SK-N-SH (cell line): ENCODE measurements around the gene SELENOP. TPM values are rescaled to one million over a fixed set of nuclear protein-coding genes. Genes with fewer than 3 reads are reported as not detected.

Experiments
- CTCF ChIA-PET: fragments of 300-600, 350-600 bp; formaldehyde crosslinking; extraction: SDS; loops from one replicate; lab custom pipeline; 2021; lab: Yijun Ruan, JAX
- POLR2A ChIA-PET: fragments of 350-600 bp; sonication (Branson Sonifier 250); formaldehyde crosslinking; extraction: SDS; loops from one replicate; lab custom pipeline; 2020; ENCODE audit warnings: antibody characterized with exemption, inconsistent platforms; lab: Yijun Ruan, JAX
- DNase-seq: peaks from one replicate; pipeline ENCODE4 v3.0.0; 2012
- H2AFZ ChIP-seq: fragments of 200-600 bp; sonication (generic); 2 replicates; pipeline ENCODE4 v1.8.1; 2016; ENCODE audit warnings: antibody characterized with exemption, mild to moderate bottlenecking, low read depth
- H3F3A ChIP-seq: fragments of 200-600 bp; sonication (generic); replicated peaks from 2 replicates; pipeline ENCODE3; 2016; ENCODE audit warnings: antibody characterized with exemption, mild to moderate bottlenecking; ENCODE audit not compliant: insufficient read depth
- H3K27ac ChIP-seq, 2 experiments: fragments of 200-500 bp in 1 of 2; fragments of 200-600 bp in 1 of 2; sonication (Bioruptor generic) in 1 of 2; sonication (generic), shearing (Covaris generic) in 1 of 2; 2 replicates each; pipeline versions ENCODE4 v1.5.1 to v1.6.1; 2014 to 2016; ENCODE audit warnings: low read depth in 2 of 2, inconsistent platforms in 1 of 2, low read length in 1 of 2, mild to moderate bottlenecking in 1 of 2, mixed read lengths in 1 of 2
- H3K27me3 ChIP-seq: fragments of 200-600 bp; sonication (generic), shearing (Covaris generic); 2 replicates; pipeline ENCODE4 v1.6.1; 2016; ENCODE audit warnings: mixed run types; ENCODE audit not compliant: insufficient read depth
- H3K36me3 ChIP-seq, 2 experiments: fragments of 200-500 bp in 1 of 2; fragments of 200-600 bp in 1 of 2; sonication (Bioruptor generic) in 1 of 2; sonication (generic) in 1 of 2; replicated peaks in 1 of 2; 2 replicates each; pipeline versions ENCODE3 to v1.5.1; 2014 to 2016; ENCODE audit warnings: low read length in 1 of 2, mild to moderate bottlenecking in 1 of 2; ENCODE audit not compliant: insufficient read depth in 2 of 2, control insufficient read depth in 1 of 2
- H3K4me1 ChIP-seq, 2 experiments: fragments of 200-500 bp in 1 of 2; fragments of 200-600 bp in 1 of 2; sonication (Bioruptor generic) in 1 of 2; sonication (generic), shearing (Covaris generic) in 1 of 2; 2 replicates each; pipeline versions ENCODE4 v1.5.1 to v1.6.1; 2014 to 2016; ENCODE audit warnings: low read depth in 1 of 2, low read length in 1 of 2, mixed run types in 1 of 2; ENCODE audit not compliant: insufficient read depth in 2 of 2, control insufficient read depth in 1 of 2
- H3K4me2 ChIP-seq: fragments of 200-600 bp; sonication (generic), shearing (Covaris generic); 2 replicates; pipeline ENCODE4 v1.6.1; 2017; ENCODE audit warnings: mixed run types
- H3K4me3 ChIP-seq, 2 experiments: fragments of 200-500 bp in 1 of 2; fragments of 200-600 bp in 1 of 2; sonication (Bioruptor generic) in 1 of 2; sonication (generic), shearing (Covaris generic) in 1 of 2; 2 replicates each; pipeline versions ENCODE4 v1.5.1 to v1.8.1; 2014 to 2016; ENCODE audit warnings: low read depth in 2 of 2, inconsistent platforms in 1 of 2, low read length in 1 of 2, mild to moderate bottlenecking in 1 of 2, mixed read lengths in 1 of 2, moderate library complexity in 1 of 2
- H3K79me2 ChIP-seq: fragments of 200-600 bp; sonication (generic); 2 replicates; pipeline ENCODE4 v1.8.1; 2017; ENCODE audit warnings: mild to moderate bottlenecking; ENCODE audit not compliant: insufficient read depth
- H3K9ac ChIP-seq: fragments of 200-600 bp; sonication (generic); 2 replicates; pipeline ENCODE4 v1.6.1; 2017; ENCODE audit warnings: mixed run types
- H3K9me2 ChIP-seq: fragments of 200-600 bp; sonication (generic); 2 replicates; pipeline ENCODE4 v1.6.1; 2017; ENCODE audit warnings: mixed run types
- H3K9me3 ChIP-seq: fragments of 200-600 bp; sonication (generic); 2 replicates; pipeline ENCODE4 v1.6.1; 2017; ENCODE audit warnings: mixed run types, mild to moderate bottlenecking, moderate library complexity
- H4K20me1 ChIP-seq: fragments of 200-600 bp; sonication (generic); 2 replicates; pipeline ENCODE4 v1.6.1; 2017; ENCODE audit warnings: mild to moderate bottlenecking, mixed run types; ENCODE audit not compliant: insufficient read depth
- ELF1 ChIP-seq: IDR thresholded peaks from 2 replicates; pipeline ENCODE4 v1.4.0; 2012
- EP300 ChIP-seq, 2 experiments: IDR thresholded peaks; 2 replicates each; pipeline versions ENCODE4 v1.4.0 to v1.6.1; 2012; ENCODE audit warnings: borderline replicate concordance in 1 of 2, low read depth in 1 of 2, low read length in 1 of 2
- FOSL2 ChIP-seq: IDR thresholded peaks from 2 replicates; pipeline ENCODE4 v1.4.0; 2012; ENCODE audit warnings: low read depth, mild to moderate bottlenecking, moderate library complexity, borderline replicate concordance
- FOXJ3 ChIP-seq: sonication (generic); formaldehyde crosslinking; IDR thresholded peaks from 2 replicates; pipeline ENCODE4 v1.5.1; 2020; ENCODE audit warnings: mild to moderate bottlenecking, missing genetic modification reagents
- FOXM1 ChIP-seq: IDR thresholded peaks from 2 replicates; pipeline ENCODE4 v1.4.0; 2012; ENCODE audit warnings: low read depth, mild to moderate bottlenecking
- GABPA ChIP-seq: IDR thresholded peaks from 2 replicates; pipeline ENCODE4 v1.4.0; 2012; ENCODE audit warnings: low read depth, mild to moderate bottlenecking
- MAX ChIP-seq: IDR thresholded peaks from 2 replicates; pipeline ENCODE4 v1.4.0; 2012; ENCODE audit warnings: low read depth
- MEF2A ChIP-seq: IDR thresholded peaks from 2 replicates; pipeline ENCODE4 v1.4.0; 2012; ENCODE audit warnings: low read depth, borderline replicate concordance
- MXI1 ChIP-seq: IDR thresholded peaks from 2 replicates; pipeline ENCODE4 v1.6.1; 2012; ENCODE audit warnings: mild to moderate bottlenecking, low read depth, low read length, improper control_type of control experiment
- POLR2AphosphoS5 ChIP-seq: IDR thresholded peaks from 2 replicates; pipeline ENCODE4 v1.6.1; 2012; ENCODE audit warnings: low read depth, low read length
- RCOR1 ChIP-seq: fragments of 150-350 bp; IDR thresholded peaks from 2 replicates; pipeline ENCODE4 v1.6.1; 2017; ENCODE audit warnings: antibody characterized with exemption, low read length
- RXRA ChIP-seq: IDR thresholded peaks from 2 replicates; pipeline ENCODE4 v1.4.0; 2012; ENCODE audit warnings: low read depth, mild to moderate bottlenecking, borderline replicate concordance
- SMC3 ChIP-seq: IDR thresholded peaks from 2 replicates; pipeline ENCODE4 v1.6.1; 2012; ENCODE audit warnings: low read depth, low read length, improper control_type of control experiment
- TCF12 ChIP-seq: IDR thresholded peaks from 2 replicates; pipeline ENCODE4 v1.4.0; 2012
- YY1 ChIP-seq: IDR thresholded peaks from 2 replicates; pipeline ENCODE4 v1.4.0; 2012; ENCODE audit warnings: low read depth, mild to moderate bottlenecking
- WGBS: methylation state at CpG from one replicate; pipeline ENCODE4 v1.1.6; 2017; ENCODE audit warnings: low lambda C conversion rate; 5-methylcytosine and 5-hydroxymethylcytosine counted together
- polyA plus RNA-seq, 3 experiments: library from polyadenylated mRNA; depleted of rRNA; stranded (reverse); fragments of >200 nt; gene quantifications; 2 replicates each; pipeline ENCODE4 v1.2.3, GENCODE V29; 2012
- TF ChIP-seq, protein P1 (sequence below): fragments of 200-600 bp; sonication (generic); IDR thresholded peaks from 2 replicates; pipeline ENCODE4 v1.6.1; 2017; ENCODE audit warnings: antibody characterized with exemption, mild to moderate bottlenecking, moderate library complexity
- TF ChIP-seq, protein P2 (sequence below): IDR thresholded peaks from 2 replicates; pipeline ENCODE4 v1.4.0; 2012; ENCODE audit warnings: low read depth, borderline replicate concordance

SELENOP gene
- polyA plus RNA-seq, 1 of the 3 experiments (the other 2 are of a cell fraction), result 0.08 TPM

GRCh38 chr5:42801516-42802166 is 10.1 kb downstream of the SELENOP start (continued):
- TF ChIP-seq GABPA, result no peak
- TF ChIP-seq MXI1, result no peak
- TF ChIP-seq ELF1, result no peak
- no peak for TF ChIP-seq TCF12
- TF ChIP-seq FOSL2, result no peak

- H2AFZ ChIP-seq, result no peak overlapping the region
- no peaks in the 10 kb centered on the region for H4K20me1 ChIP-seq
- H3K4me2 ChIP-seq, result no peak overlapping the region
- no peaks in the 10 kb centered on the region for H3K9me3 ChIP-seq
- no peaks in the 10 kb centered on the region for H3K79me2 ChIP-seq
- no peaks in the 10 kb centered on the region for H3K9me2 ChIP-seq
- no peak overlapping the region for H3K27ac ChIP-seq
- H3K4me1 ChIP-seq, result no peaks in the 10 kb centered on the region
- H3K9ac ChIP-seq, result no peak overlapping the region
- TF ChIP-seq, protein P1, sequence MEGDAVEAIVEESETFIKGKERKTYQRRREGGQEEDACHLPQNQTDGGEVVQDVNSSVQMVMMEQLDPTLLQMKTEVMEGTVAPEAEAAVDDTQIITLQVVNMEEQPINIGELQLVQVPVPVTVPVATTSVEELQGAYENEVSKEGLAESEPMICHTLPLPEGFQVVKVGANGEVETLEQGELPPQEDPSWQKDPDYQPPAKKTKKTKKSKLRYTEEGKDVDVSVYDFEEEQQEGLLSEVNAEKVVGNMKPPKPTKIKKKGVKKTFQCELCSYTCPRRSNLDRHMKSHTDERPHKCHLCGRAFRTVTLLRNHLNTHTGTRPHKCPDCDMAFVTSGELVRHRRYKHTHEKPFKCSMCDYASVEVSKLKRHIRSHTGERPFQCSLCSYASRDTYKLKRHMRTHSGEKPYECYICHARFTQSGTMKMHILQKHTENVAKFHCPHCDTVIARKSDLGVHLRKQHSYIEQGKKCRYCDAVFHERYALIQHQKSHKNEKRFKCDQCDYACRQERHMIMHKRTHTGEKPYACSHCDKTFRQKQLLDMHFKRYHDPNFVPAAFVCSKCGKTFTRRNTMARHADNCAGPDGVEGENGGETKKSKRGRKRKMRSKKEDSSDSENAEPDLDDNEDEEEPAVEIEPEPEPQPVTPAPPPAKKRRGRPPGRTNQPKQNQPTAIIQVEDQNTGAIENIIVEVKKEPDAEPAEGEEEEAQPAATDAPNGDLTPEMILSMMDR, result no peak
- TF ChIP-seq MAX, result no peak
- TF ChIP-seq EP300 (IDR thresholded peaks at IDR 0.05; ENCODE audit: borderline replicate concordance in 1 of 2, low read depth in 1 of 2, low read length in 1 of 2), result no peak
- TF ChIP-seq FOXJ3 (CRISPR knock-in tag), result no peak
- TF ChIP-seq POLR2AphosphoS5, result no peak
- TF ChIP-seq FOSL2, result no peak
- TF ChIP-seq RCOR1, result no peak
- no peak for TF ChIP-seq YY1
- no peak for TF ChIP-seq MEF2A
- TF ChIP-seq FOXM1, result no peak
- WGBS, result 63% methylated on average over 8 of the region's 8 CpGs
- no peak overlapping the region for H3K4me3 ChIP-seq
- ChIA-PET POLR2A (no interaction called here), CTCF (interaction anchor here (1.4 kb wide), 1 partner anchor 9 kb away, joined by 3 read pairs; no protein-coding TSS in a partner anchor)
- peaks cover 3% of the 10 kb centered on the region for H3F3A ChIP-seq
- no peaks in the 10 kb centered on the region for H3K27me3 ChIP-seq
- DNase-seq, result no peak
- H3K36me3 ChIP-seq, result peaks cover 0 to 11% of the 10 kb centered on the region in 2 experiments
Observed at GRCh38 chr5:42800748-42801330, 10.9 kb downstream of the SELENOP start.

GRCh38 chr5:42799668-42800114 is 12.0 kb downstream of the SELENOP start:
- DNase-seq, result no peak
- no peaks in the 10 kb centered on the region; the same call in 1 of the 2 replicates for H3K9me2 ChIP-seq
- H3F3A ChIP-seq, result peaks cover 3% of the 10 kb centered on the region
- no peak overlapping the region for H3K27ac ChIP-seq
- H3K36me3 ChIP-seq, result peaks cover 0 to 13% of the 10 kb centered on the region in 2 experiments
- no peak overlapping the region for H3K4me2 ChIP-seq
- ChIA-PET CTCF (no interaction called here), POLR2A (no interaction called here)
- H4K20me1 ChIP-seq, result no peaks in the 10 kb centered on the region
- H3K9me3 ChIP-seq, result no peaks in the 10 kb centered on the region
- WGBS, result 83% methylated on average over 9 of the region's 9 CpGs
- H2AFZ ChIP-seq, result no peak overlapping the region
- no peaks in the 10 kb centered on the region for H3K4me1 ChIP-seq
- no peak overlapping the region for H3K4me3 ChIP-seq
- H3K9ac ChIP-seq, result no peak overlapping the region
- TF ChIP-seq RXRA, result no peak
- TF ChIP-seq SMC3, result no peak
- TF ChIP-seq MXI1, result no peak
- TF ChIP-seq, protein P2, sequence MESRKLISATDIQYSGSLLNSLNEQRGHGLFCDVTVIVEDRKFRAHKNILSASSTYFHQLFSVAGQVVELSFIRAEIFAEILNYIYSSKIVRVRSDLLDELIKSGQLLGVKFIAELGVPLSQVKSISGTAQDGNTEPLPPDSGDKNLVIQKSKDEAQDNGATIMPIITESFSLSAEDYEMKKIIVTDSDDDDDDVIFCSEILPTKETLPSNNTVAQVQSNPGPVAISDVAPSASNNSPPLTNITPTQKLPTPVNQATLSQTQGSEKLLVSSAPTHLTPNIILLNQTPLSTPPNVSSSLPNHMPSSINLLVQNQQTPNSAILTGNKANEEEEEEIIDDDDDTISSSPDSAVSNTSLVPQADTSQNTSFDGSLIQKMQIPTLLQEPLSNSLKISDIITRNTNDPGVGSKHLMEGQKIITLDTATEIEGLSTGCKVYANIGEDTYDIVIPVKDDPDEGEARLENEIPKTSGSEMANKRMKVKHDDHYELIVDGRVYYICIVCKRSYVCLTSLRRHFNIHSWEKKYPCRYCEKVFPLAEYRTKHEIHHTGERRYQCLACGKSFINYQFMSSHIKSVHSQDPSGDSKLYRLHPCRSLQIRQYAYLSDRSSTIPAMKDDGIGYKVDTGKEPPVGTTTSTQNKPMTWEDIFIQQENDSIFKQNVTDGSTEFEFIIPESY, result no peak
- no peaks in the 10 kb centered on the region for H3K79me2 ChIP-seq
- H3K27me3 ChIP-seq, result no peaks in the 10 kb centered on the region
